IMR-90 (cell line): ENCODE results near the gene WNT7A. TPM values are rescaled to one million over a fixed set of nuclear protein-coding genes. Genes with fewer than 3 reads are reported as not detected.

Experiments
- ATAC-seq: fragments of 200-7000 bp; cut with Tn5 transposase; 2 replicates; pipeline ENCODE4 v1.9.1; 2020; ENCODE audit warnings: low read depth, mild to moderate bottlenecking, moderate library complexity
- BruUV-seq: library from RNA; stranded (reverse); fragments of 400-500 nt; replicated peaks from 2 replicates; lab custom pipeline; 2021; lab: Mats Ljungman, UMichigan
- CTCF ChIA-PET: fragments of 300-600 bp; formaldehyde crosslinking; extraction: SDS; loops from one replicate; lab custom pipeline; 2021; ENCODE audit warnings: antibody characterized with exemption; lab: Yijun Ruan, JAX
- POLR2A ChIA-PET: fragments of 300-600 bp; sonication (Branson Sonifier 250); formaldehyde crosslinking; loops from one replicate; lab custom pipeline; 2022; ENCODE audit warnings: antibody characterized with exemption; ENCODE audit not compliant: unreplicated experiment; lab: Charles Lee
- DNase-seq: peaks from one replicate; pipeline ENCODE4 v3.0.0; 2013
- H2AFZ ChIP-seq: replicated peaks from 2 replicates; pipeline ENCODE3; 2013; ENCODE audit warnings: low read length, mild to moderate bottlenecking; ENCODE audit not compliant: poor library complexity
- H2AK5ac ChIP-seq: 2 replicates; pipeline ENCODE4 v1.6.1; 2013; ENCODE audit warnings: low read depth, low read length, inconsistent platforms
- H2AK9ac ChIP-seq: replicated peaks from 2 replicates; pipeline ENCODE3; 2013; ENCODE audit warnings: mild to moderate bottlenecking, low read depth, low read length, moderate library complexity; ENCODE audit not compliant: poor library complexity
- H2BK120ac ChIP-seq: 2 replicates; pipeline ENCODE4 v1.6.1; 2013; ENCODE audit warnings: low read depth, low read length, inconsistent platforms
- H2BK15ac ChIP-seq: 3 replicates; pipeline ENCODE4 v1.6.1; 2013; ENCODE audit warnings: low read depth, low read length, inconsistent platforms
- H2BK20ac ChIP-seq: 2 replicates; pipeline ENCODE4 v1.6.1; 2013; ENCODE audit warnings: low read depth, mild to moderate bottlenecking, inconsistent platforms, low read length, moderate library complexity
- H2BK5ac ChIP-seq: 2 replicates; pipeline ENCODE4 v1.6.1; 2013; ENCODE audit warnings: mild to moderate bottlenecking, low read depth, low read length, inconsistent platforms; ENCODE audit not compliant: poor library complexity, severe bottlenecking
- H3K14ac ChIP-seq: replicated peaks from 2 replicates; pipeline ENCODE4 v1.6.1; 2013; ENCODE audit warnings: low read depth, low read length, inconsistent platforms
- H3K18ac ChIP-seq: 2 replicates; pipeline ENCODE4 v1.6.1; 2013; ENCODE audit warnings: low read depth, low read length, control low read depth
- H3K23ac ChIP-seq: 2 replicates; pipeline ENCODE4 v1.6.1; 2013; ENCODE audit warnings: low read depth, low read length, inconsistent platforms
- H3K27ac ChIP-seq: 2 replicates; pipeline ENCODE4 v1.5.1; 2013; ENCODE audit warnings: mild to moderate bottlenecking, control low read depth, low read length; ENCODE audit not compliant: insufficient read depth
- H3K27me3 ChIP-seq: 2 replicates; pipeline ENCODE4 v1.6.1; 2013; ENCODE audit warnings: low read length; ENCODE audit not compliant: control insufficient read depth, insufficient read depth
- H3K36me3 ChIP-seq: 2 replicates; pipeline ENCODE4 v1.6.1; 2013; ENCODE audit warnings: low read length, mixed read lengths; ENCODE audit not compliant: control insufficient read depth, insufficient read depth
- H3K4ac ChIP-seq: 2 replicates; pipeline ENCODE4 v1.6.1; 2013; ENCODE audit warnings: low read depth, low read length, inconsistent platforms
- H3K4me1 ChIP-seq: 2 replicates; pipeline ENCODE4 v1.6.1; 2013; ENCODE audit warnings: low read length, mixed read lengths; ENCODE audit not compliant: control insufficient read depth, insufficient read depth
- H3K4me2 ChIP-seq: 2 replicates; pipeline ENCODE4 v1.6.1; 2013; ENCODE audit warnings: low read depth, mild to moderate bottlenecking, control low read depth, low read length, moderate library complexity
- H3K4me3 ChIP-seq: 2 replicates; pipeline ENCODE4 v1.5.1; 2013; ENCODE audit warnings: low read depth, mild to moderate bottlenecking, control low read depth, low read length, moderate library complexity; ENCODE audit not compliant: insufficient read depth
- H3K56ac ChIP-seq: 2 replicates; pipeline ENCODE4 v1.6.1; 2013; ENCODE audit warnings: low read length, inconsistent platforms; ENCODE audit not compliant: insufficient read depth; ENCODE audit errors: extremely low read depth
- H3K79me1 ChIP-seq, 2 experiments: 2 replicates each; pipeline ENCODE4 v1.6.1; 2013; ENCODE audit warnings: low read length in 2 of 2, inconsistent platforms in 1 of 2, low read depth in 1 of 2
- H3K9ac ChIP-seq: 2 replicates; pipeline ENCODE4 v1.6.1; 2013; ENCODE audit warnings: low read depth, low read length, control low read depth
- H3K9me1 ChIP-seq: 2 replicates; pipeline ENCODE4 v1.6.1; 2013; ENCODE audit warnings: low read length, inconsistent platforms; ENCODE audit not compliant: insufficient read depth
- H3K9me3 ChIP-seq: 2 replicates; pipeline ENCODE4 v1.6.1; 2013; ENCODE audit warnings: low read length; ENCODE audit not compliant: control insufficient read depth, insufficient read depth
- H4K20me1 ChIP-seq: 2 replicates; pipeline ENCODE4 v1.6.1; 2013; ENCODE audit warnings: low read length, inconsistent platforms; ENCODE audit not compliant: insufficient read depth
- H4K5ac ChIP-seq: 2 replicates; pipeline ENCODE4 v1.6.1; 2013; ENCODE audit warnings: mild to moderate bottlenecking, low read depth, low read length, control low read depth
- H4K8ac ChIP-seq, 2 experiments: 2 replicates each; pipeline ENCODE4 v1.6.1; 2013; ENCODE audit warnings: low read depth in 2 of 2, low read length in 2 of 2, control low read depth in 1 of 2, inconsistent platforms in 1 of 2
- H4K91ac ChIP-seq: 2 replicates; pipeline ENCODE4 v1.6.1; 2013; ENCODE audit warnings: low read depth, low read length, inconsistent platforms; ENCODE audit not compliant: insufficient read depth
- BHLHE40 ChIP-seq: fragments of 150-350 bp; IDR thresholded peaks from 2 replicates; pipeline ENCODE4 v1.6.1; 2016; ENCODE audit warnings: mild to moderate bottlenecking, low read depth, low read length
- CEBPB ChIP-seq: IDR thresholded peaks from 2 replicates; pipeline ENCODE4 v1.6.1; 2012; ENCODE audit warnings: low read depth, low read length, improper control_type of control experiment
- CHD1 ChIP-seq: IDR thresholded peaks from 2 replicates; pipeline ENCODE4 v1.6.1; 2012; ENCODE audit warnings: low read depth, low read length, improper control_type of control experiment
- CTCF ChIP-seq: conservative IDR thresholded peaks from 2 replicates; pipeline ENCODE4 v1.5.1; 2012; ENCODE audit warnings: mild to moderate bottlenecking, low read depth, low read length, improper control_type of control experiment
- FOS ChIP-seq: fragments of 150-350 bp; IDR thresholded peaks from 2 replicates; pipeline ENCODE4 v1.6.1; 2016; ENCODE audit warnings: low read depth, low read length
- MAFK ChIP-seq: IDR thresholded peaks from 2 replicates; pipeline ENCODE4 v1.6.1; 2012; ENCODE audit warnings: low read depth, low read length, improper control_type of control experiment
- MAZ ChIP-seq: IDR thresholded peaks from 2 replicates; pipeline ENCODE4 v1.6.1; 2012; ENCODE audit warnings: low read depth, mild to moderate bottlenecking, low read length, improper control_type of control experiment, moderate library complexity, borderline replicate concordance
- NFE2L2 ChIP-seq: fragments of 150-350 bp; IDR thresholded peaks from 2 replicates; pipeline ENCODE4 v1.6.1; 2016; ENCODE audit warnings: low read depth, mild to moderate bottlenecking, low read length
- POLR2A ChIP-seq: IDR thresholded peaks from 2 replicates; pipeline ENCODE4 v1.6.1; 2012; ENCODE audit warnings: mild to moderate bottlenecking, low read depth, low read length
- RCOR1 ChIP-seq: IDR thresholded peaks from 2 replicates; pipeline ENCODE4 v1.6.1; 2012; ENCODE audit warnings: mild to moderate bottlenecking, low read length, improper control_type of control experiment; ENCODE audit not compliant: insufficient replicate concordance
- SMC3 ChIP-seq: fragments of 150-350 bp; IDR thresholded peaks from 2 replicates; pipeline ENCODE4 v1.6.1; 2016; ENCODE audit warnings: low read depth, mild to moderate bottlenecking, antibody characterized with exemption, low read length, moderate library complexity
- USF2 ChIP-seq: fragments of 150-350 bp; IDR thresholded peaks from 2 replicates; pipeline ENCODE4 v1.6.1; 2017; ENCODE audit warnings: mild to moderate bottlenecking, antibody characterized with exemption, low read length, low read depth
- WGBS, 2 experiments: methylation state at CpG; one replicate each; pipeline versions ENCODE4 v1.1.5 to v1.1.7; 2013; ENCODE audit warnings: missing lambda C conversion rate in 2 of 2; ENCODE audit not compliant: insufficient read length in 1 of 2; ENCODE audit errors: extremely low coverage in 2 of 2; 5-methylcytosine and 5-hydroxymethylcytosine counted together
- dilution Hi-C: fragments of 300-500 bp; cut with HindIII; formaldehyde crosslinking; loops from one replicate; pipeline ENCODE4 v1.14.3; 2018; ENCODE audit warnings: low sequenced_read_pairs; ENCODE audit not compliant: unreplicated experiment
- in situ Hi-C: fragments of 300-500 bp; cut with MboI; formaldehyde crosslinking; loops from 3 replicates; pipeline ENCODE4 v1.14.3; 2019; ENCODE audit warnings: low sequenced_read_pairs, inconsistent platforms, mixed read lengths
- intact Hi-C: fragments of 100-400 bp; cut with micrococcal nuclease; formaldehyde crosslinking; loops from 2 replicates; pipeline ENCODE4 v1.10.0; 2022
- polyA plus RNA-seq, 3 experiments: library from polyadenylated mRNA; depleted of rRNA; stranded (reverse); fragments of >200 nt; gene quantifications; 2 replicates each; pipeline ENCODE4 v1.2.3, GENCODE V29; 2012; ENCODE audit warnings: low replicate concordance in 1 of 3
- total RNA-seq: library from RNA; depleted of rRNA; stranded (reverse); fragments of >200 nt; gene quantifications from 2 replicates; pipeline ENCODE4 v1.2.3, GENCODE V29; 2012
- TF ChIP-seq, protein P1 (sequence below): fragments of 150-350 bp; IDR thresholded peaks from 2 replicates; pipeline ENCODE4 v1.6.1; 2016; ENCODE audit warnings: low read depth, mild to moderate bottlenecking, low read length, moderate library complexity, borderline replicate concordance

Gene WNT7A
- total and polyA plus RNA-seq, 2 of the 4 experiments (the other 2 are of a cell fraction): not detected

- no peak for TF ChIP-seq BHLHE40
Observed at GRCh38 chr3:13772885-13773745, 106.8 kb downstream of the WNT7A start (continued).

DNA sequence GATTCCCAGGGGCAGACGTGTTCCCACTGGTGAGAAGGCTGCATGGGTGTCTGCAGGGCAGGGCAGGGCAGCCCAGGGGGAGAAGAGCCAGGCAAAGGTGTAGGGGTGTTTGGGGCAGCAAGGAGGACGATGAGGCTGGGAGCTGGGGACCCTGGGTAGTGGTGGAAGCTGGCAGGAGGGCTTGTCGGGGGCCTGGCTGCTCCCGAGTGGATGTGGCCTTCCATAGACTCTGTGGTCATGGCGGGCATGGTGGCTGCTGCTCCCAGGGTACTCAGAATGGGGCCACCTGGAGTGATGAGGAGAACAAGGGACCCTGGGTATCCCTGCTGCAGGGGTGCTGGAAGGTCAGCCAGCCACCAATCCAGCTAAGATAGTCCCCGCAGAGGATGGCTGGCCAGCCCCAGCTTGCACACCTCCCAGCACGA is 107.5 kb downstream of the WNT7A start:
- H3K56ac ChIP-seq: no peak overlapping the region
- no peaks in the 10 kb centered on the region for H3K27me3 ChIP-seq
- H3K36me3 ChIP-seq: no peaks in the 10 kb centered on the region
- BruUV-seq: no TSS peak
- in situ Hi-C loops: no loop called here
- intact Hi-C loops: no loop called here
- H3K4me1 ChIP-seq: no peaks in the 10 kb centered on the region
- no peak for ATAC-seq
- no peak overlapping the region for H2AK9ac ChIP-seq
- no peak overlapping the region for H2BK20ac ChIP-seq
- no peaks in the 10 kb centered on the region for H3K9me1 ChIP-seq
- H3K23ac ChIP-seq: no peak overlapping the region
- no peak overlapping the region for H3K27ac ChIP-seq
- no peak overlapping the region for H2BK15ac ChIP-seq
- H3K4me2 ChIP-seq: no peak overlapping the region
- no peak overlapping the region for H3K9ac ChIP-seq
- 0% methylated on average over 1 of the region's 7 CpGs; no CpG with 5 or more reads in 1 of the 2 experiments for WGBS, 2 experiments
- H2AK5ac ChIP-seq: no peak overlapping the region
- no peak overlapping the region for H4K91ac ChIP-seq
- no peak overlapping the region for H3K4ac ChIP-seq
- H3K79me1 ChIP-seq: no peaks in the 10 kb centered on the region
- no peak overlapping the region for H4K8ac ChIP-seq
- dilution Hi-C loops: no loop called here
- H3K9me3 ChIP-seq: peaks cover 15% of the 10 kb centered on the region
- POLR2A ChIA-PET: no interaction called here
- H3K4me3 ChIP-seq: no peak overlapping the region
- no peak for DNase-seq
- no peak overlapping the region for H2BK120ac ChIP-seq
- no peak overlapping the region for H2AFZ ChIP-seq
- no peak overlapping the region for H3K18ac ChIP-seq
- CTCF ChIA-PET: no interaction called here
- H2BK5ac ChIP-seq: no peak overlapping the region
- H4K20me1 ChIP-seq: no peaks in the 10 kb centered on the region
- H4K5ac ChIP-seq: no peak overlapping the region
- no peak overlapping the region for H3K14ac ChIP-seq
- TF ChIP-seq MAZ: no peak
- TF ChIP-seq, protein P1, sequence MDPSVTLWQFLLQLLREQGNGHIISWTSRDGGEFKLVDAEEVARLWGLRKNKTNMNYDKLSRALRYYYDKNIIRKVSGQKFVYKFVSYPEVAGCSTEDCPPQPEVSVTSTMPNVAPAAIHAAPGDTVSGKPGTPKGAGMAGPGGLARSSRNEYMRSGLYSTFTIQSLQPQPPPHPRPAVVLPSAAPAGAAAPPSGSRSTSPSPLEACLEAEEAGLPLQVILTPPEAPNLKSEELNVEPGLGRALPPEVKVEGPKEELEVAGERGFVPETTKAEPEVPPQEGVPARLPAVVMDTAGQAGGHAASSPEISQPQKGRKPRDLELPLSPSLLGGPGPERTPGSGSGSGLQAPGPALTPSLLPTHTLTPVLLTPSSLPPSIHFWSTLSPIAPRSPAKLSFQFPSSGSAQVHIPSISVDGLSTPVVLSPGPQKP: no peak
- TF ChIP-seq POLR2A: no peak
- TF ChIP-seq RCOR1: no peak
- TF ChIP-seq USF2: no peak
- TF ChIP-seq BHLHE40: no peak
- TF ChIP-seq CHD1: no peak
- no peak for TF ChIP-seq NFE2L2
- no peak for TF ChIP-seq CEBPB
- no peak for TF ChIP-seq FOS
- no peak for TF ChIP-seq MAFK
- TF ChIP-seq SMC3: no peak
- TF ChIP-seq CTCF: no peak
